GM19043 (cell line): Measurements from ENCODE around the gene PDE4D.

Experiments
- ATAC-seq: cut with Tn5 transposase; IDR thresholded peaks from one replicate; pipeline ENCODE4 v1.9.1; 2021; ENCODE audit warnings: low read depth; ENCODE audit not compliant: unreplicated experiment

Gene PDE4D

DNA sequence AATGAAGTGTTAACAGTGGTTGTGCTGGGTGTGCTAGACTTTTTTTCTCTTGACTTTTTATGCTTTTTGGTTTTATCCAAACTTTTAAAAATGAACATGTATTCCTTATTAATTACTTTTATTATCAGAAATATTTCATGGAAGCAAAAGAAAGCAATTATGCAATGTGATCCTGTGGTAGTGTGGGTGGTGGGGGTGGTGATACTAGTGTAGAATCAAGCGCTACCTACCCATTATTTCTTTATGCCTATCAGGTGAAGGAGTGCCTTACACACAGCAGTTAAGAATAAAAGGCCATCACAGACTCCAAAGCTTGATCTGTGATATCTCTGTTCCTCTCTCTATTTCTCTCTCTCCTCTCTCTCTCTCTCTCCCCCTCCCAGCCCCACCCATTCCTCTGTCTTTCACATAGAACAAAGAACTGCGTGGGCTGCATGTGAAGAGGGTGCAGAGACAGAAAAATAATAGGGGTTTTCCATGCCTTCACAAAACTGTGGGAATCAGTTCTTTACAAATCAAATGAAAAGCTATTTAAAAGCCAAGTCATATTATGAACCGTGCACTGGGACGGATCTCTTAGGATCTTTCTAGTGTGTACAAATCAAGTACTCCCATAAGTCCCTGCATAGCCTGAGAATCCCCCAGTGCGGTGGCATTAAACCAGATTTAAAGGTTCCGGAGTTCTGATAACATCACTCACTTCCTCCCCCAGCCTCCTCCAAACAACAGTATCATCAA is 959.5 kb downstream of the PDE4D start:
- ATAC-seq, result no peak

GRCh38 chr5:58932057-58932612 is 961.4 kb downstream of the PDE4D start:
- no peak for ATAC-seq

DNA sequence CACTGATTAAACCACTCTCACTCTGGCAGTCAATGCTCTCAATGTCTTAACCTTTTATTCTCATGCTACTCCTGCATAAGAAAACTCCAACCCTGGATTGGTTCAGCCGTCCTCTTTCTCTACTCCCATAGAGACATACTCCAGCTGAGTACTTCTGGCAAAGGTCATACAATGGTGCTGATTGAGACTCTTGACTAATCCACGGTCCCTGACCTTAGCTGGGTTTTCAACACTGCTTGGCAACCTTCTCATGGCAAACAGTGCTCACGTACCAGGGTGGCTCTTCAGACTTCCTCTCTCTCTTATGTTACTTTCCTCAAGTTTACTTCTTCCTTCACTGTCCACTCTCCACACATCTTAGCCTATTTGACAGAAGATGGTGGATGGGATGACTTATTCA is 963.0 kb downstream of the PDE4D start:
- no peak for ATAC-seq

DNA sequence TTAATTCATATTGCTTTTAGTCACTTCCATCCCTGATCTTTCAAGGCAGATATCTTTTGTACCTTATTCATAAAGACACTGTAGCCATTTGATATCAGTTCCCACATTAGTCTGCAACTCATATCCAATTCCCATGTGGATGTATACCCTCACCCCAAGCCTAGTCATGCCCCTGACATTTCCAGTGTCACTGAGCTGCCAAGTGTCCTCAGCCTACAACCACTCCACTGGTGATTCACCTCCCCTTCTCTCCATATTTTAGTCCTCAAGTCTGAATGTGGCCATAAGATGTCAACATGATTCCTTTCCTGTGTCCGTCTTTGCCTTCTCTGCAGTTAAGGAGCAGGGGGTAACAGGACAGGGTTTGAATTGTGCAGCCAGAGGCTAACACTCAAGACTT is 963.8 kb downstream of the PDE4D start:
- ATAC-seq, result no peak

DNA sequence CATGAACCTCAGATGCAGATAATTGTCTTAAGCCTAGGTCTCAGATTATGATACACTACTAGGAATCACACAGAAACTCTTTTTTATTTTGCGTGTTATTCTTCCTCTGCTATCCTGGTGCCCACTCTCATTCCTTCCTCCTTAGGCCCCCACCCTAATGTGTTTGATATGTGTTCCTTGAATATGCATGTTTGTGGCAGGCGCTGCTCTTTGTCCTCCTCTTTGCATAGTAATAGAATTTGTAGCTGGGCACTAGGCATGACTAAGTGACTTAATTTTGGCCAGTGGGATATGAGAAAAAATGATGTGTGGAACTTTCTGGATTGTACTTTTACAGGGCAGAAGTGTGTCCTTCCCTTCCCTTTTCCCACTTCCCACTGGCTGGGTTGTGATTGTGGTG is 965.6 kb downstream of the PDE4D start:
- no peak for ATAC-seq

DNA sequence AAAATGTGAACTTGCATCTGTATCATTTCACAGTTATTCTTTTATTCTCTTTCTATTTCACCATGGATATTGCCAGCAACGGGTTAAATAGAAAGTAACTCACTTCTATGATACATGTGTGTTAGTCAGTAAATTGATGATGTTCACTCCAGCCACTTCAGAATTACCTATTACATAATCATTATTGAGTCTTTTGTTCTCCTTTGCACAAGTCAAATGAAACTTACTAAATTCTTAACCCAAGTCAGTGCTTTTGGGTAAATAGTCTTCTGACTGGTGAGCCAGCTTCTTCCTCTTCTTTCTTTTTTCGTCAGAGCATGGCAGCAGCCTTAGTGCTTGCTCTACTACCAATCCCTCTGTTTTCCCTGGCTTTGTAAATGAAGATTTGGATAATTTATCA is 966.3 kb downstream of the PDE4D start:
- ATAC-seq, result no peak

GRCh38 chr5:58926541-58926935 is 967.0 kb downstream of the PDE4D start:
- no peak for ATAC-seq

- ATAC-seq, result no peak
Observed at GRCh38 chr5:58925627-58926540, 967.6 kb downstream of the PDE4D start.

GRCh38 chr5:58924306-58924705 is 969.2 kb downstream of the PDE4D start:
- ATAC-seq, result no peak

- no peak for ATAC-seq
Observed at GRCh38 chr5:58923355-58923754, 970.2 kb downstream of the PDE4D start.

DNA sequence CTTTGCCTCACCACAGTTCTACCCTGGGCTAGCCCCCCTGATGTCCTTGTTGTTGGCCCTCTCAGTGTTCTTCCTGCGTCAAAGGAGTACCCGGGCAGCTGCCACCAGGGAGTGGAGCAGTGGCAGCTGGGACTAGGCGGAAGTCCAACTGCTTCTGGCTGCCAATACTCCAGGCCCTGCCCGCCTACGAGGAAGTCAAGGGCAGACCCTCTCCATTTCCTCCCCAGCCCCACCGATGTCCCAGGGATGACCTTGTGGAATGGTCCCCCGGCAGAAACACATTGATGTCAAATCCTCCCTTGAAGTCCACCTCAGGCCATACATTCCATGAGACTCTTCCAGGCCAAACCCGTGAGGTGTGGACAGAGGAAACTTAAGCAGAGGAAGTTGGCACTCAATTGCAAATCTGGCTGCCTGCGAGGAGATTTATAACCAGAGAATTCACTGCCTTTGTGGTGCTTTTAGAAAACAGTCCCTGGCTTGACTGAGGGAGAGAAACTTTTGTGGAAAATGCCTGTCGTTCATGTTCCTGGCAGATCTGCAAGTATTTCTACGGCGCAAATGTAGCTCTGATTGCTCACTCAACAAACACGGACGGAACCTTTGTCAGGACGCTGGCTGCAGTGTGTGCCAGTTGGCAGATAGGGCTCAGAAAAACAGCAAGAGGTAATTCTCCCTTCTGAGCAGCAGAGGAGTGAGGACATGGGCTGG is 970.9 kb downstream of the PDE4D start:
- ATAC-seq, result no peak

DNA sequence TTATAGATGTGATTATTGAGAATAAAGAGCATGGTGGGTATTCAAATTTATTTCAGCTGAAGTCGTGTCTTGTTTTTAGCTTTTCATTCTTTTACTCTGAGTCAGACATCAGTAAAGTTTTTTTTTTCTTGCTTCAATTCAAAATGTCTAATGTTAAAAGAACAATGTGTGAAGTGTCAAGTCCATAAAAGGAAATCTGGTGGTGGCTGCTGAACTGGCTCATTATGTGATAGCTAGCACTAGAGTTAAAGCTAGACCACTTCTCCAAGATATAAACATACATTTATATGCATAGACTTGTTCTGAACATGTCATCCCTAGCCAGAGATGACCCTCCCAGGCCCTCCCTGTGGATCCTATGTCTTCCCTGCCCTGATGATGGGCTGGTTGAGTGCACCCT is 972.4 kb downstream of the PDE4D start:
- ATAC-seq, result no peak

- no peak for ATAC-seq
Observed at GRCh38 chr5:58919833-58920232, 973.7 kb downstream of the PDE4D start.
